RWPE2 (cell line): Measurements from ENCODE around the gene P2RY8.

Experiments
- ATAC-seq: fragments of 200-7000 bp; cut with Tn5 transposase; 3 replicates; pipeline ENCODE4 v1.9.1; 2021; ENCODE audit warnings: low read depth
- DNase-seq: peaks from one replicate; pipeline ENCODE4 v3.0.0-alpha.2; 2020; ENCODE audit warnings: low spot score
- H3K27ac ChIP-seq: fragments of 450-650 bp; 2 replicates; pipeline ENCODE4 v1.5.1; 2017; ENCODE audit warnings: mild to moderate bottlenecking; ENCODE audit not compliant: poor library complexity, severe bottlenecking
- H3K27me3 ChIP-seq: fragments of 250-450 bp; sonication (Bioruptor Pico); 2 replicates; pipeline ENCODE4 v1.5.1; 2021; ENCODE audit warnings: mild to moderate bottlenecking, moderate library complexity; ENCODE audit not compliant: insufficient read depth, poor library complexity, severe bottlenecking
- H3K36me3 ChIP-seq: fragments of 250-450 bp; sonication (Bioruptor Pico); 2 replicates; pipeline ENCODE4 v1.5.1; 2020; ENCODE audit warnings: low read depth, mild to moderate bottlenecking, moderate library complexity
- H3K4me1 ChIP-seq: fragments of 250-450 bp; sonication (Bioruptor Pico); 2 replicates; pipeline ENCODE4 v1.5.1; 2021; ENCODE audit warnings: mild to moderate bottlenecking, moderate library complexity; ENCODE audit not compliant: insufficient read depth, poor library complexity, severe bottlenecking
- H3K4me3 ChIP-seq: fragments of 250-450 bp; sonication (Bioruptor Pico); 2 replicates; pipeline ENCODE4 v1.5.1; 2021; ENCODE audit warnings: mild to moderate bottlenecking, moderate library complexity; ENCODE audit not compliant: severe bottlenecking
- H3K9me3 ChIP-seq: fragments of 250-450 bp; sonication (Bioruptor Pico); 2 replicates; pipeline ENCODE4 v1.5.1; 2021; ENCODE audit warnings: mild to moderate bottlenecking, moderate library complexity; ENCODE audit not compliant: severe bottlenecking
- TF ChIP-seq, protein P1 (sequence below): fragments of 450-650 bp; IDR thresholded peaks from one replicate; pipeline ENCODE4 v1.5.1; 2017; ENCODE audit warnings: mild to moderate bottlenecking, moderate library complexity; ENCODE audit not compliant: poor library complexity, severe bottlenecking

Gene P2RY8

GRCh38 chrX:1418901-1419544, 118.0 kb downstream of the P2RY8 start:
- Histone ChIP-seq H3K4me3 (no peak overlapping the region), H3K36me3 (peaks cover 33% of the 10 kb centered on the region), H3K27me3 (no peaks in the 10 kb centered on the region), H3K27ac (no peak overlapping the region), H3K4me1 (no peaks in the 10 kb centered on the region), H3K9me3 (peaks cover 10% of the 10 kb centered on the region)
- no peak for DNase-seq
- TF ChIP-seq, protein P1, sequence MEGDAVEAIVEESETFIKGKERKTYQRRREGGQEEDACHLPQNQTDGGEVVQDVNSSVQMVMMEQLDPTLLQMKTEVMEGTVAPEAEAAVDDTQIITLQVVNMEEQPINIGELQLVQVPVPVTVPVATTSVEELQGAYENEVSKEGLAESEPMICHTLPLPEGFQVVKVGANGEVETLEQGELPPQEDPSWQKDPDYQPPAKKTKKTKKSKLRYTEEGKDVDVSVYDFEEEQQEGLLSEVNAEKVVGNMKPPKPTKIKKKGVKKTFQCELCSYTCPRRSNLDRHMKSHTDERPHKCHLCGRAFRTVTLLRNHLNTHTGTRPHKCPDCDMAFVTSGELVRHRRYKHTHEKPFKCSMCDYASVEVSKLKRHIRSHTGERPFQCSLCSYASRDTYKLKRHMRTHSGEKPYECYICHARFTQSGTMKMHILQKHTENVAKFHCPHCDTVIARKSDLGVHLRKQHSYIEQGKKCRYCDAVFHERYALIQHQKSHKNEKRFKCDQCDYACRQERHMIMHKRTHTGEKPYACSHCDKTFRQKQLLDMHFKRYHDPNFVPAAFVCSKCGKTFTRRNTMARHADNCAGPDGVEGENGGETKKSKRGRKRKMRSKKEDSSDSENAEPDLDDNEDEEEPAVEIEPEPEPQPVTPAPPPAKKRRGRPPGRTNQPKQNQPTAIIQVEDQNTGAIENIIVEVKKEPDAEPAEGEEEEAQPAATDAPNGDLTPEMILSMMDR = no peak
- ATAC-seq = no peak; the same call in 2 of the 3 replicates

DNA sequence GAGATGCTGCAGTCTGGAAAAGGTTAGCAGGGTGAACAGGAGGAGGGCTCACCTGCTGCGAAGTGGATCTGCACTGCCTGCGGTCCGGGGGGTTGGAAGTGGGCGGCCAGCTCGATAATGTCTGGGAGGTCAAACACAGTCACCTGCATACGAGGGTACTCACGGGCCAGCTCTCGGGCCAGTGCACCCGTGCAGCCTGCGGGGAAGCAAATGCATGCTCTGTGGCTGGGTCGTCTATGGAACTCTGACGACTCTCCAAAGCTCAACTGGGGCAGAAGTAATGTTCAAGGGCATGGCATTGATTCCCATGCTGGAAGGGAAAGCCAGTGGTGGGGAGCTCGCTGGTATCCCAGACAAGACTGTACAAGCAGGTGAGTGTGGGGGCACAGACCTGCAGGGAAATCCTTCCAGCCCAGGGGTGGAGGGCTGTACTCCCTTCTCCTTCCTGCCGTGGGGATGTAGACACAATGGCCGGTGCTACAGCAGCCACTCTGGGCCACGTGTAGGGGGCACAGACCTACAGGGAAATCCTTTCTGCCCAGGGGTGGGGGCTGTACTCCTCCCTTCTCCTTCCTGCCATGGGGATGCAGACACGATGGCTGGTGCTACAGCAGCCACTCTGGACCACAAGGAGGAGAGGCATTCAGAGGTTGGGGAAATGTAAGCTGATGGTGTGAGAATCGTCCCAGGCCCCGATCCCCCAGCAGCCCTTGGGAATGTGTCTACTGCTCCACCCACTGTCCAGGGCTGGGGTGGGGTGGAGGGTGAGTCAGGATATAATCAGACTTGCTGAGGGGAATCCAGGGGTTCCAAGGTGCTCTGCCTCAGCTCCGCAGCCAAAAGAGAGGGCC, 118.8 kb downstream of the P2RY8 start:
- Histone ChIP-seq H3K27me3 (no peaks in the 10 kb centered on the region), H3K4me1 (no peaks in the 10 kb centered on the region), H3K36me3 (peaks cover 33% of the 10 kb centered on the region), H3K9me3 (peaks cover 8% of the 10 kb centered on the region), H3K27ac (no peak overlapping the region), H3K4me3 (no peak overlapping the region)
- ATAC-seq (no peak), DNase-seq (no peak)
- TF ChIP-seq, protein P1 = no peak

GRCh38 chrX:1416965-1417760, 119.8 kb downstream of the P2RY8 start:
- no peak for ATAC-seq
- DNase-seq = no peak
- TF ChIP-seq, protein P1 = no peak
- H3K4me1 ChIP-seq = no peaks in the 10 kb centered on the region
- no peak overlapping the region for H3K4me3 ChIP-seq
- H3K27ac ChIP-seq = no peak overlapping the region
- no peaks in the 10 kb centered on the region for H3K27me3 ChIP-seq
- peaks cover under 1% of the 10 kb centered on the region for H3K9me3 ChIP-seq
- peaks cover 31% of the 10 kb centered on the region for H3K36me3 ChIP-seq

DNA sequence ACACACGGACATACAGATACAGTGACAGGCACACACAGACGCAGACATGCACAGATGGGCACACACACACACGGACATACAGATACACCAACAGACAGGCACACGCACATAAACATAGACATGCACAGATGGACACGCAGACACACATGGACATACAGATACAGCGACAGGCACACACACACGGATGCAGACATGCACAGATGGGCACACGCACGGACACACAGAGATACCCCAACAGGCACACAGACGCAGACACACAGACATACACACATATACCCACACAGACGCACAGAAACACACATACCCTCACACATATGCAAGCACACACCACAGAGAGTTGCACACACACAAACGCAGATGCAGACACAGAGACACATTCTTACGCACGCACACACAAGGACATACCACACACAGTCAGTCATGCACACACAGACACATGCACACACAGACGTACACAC, 120.6 kb downstream of the P2RY8 start:
- no peak for DNase-seq
- no peaks in the 10 kb centered on the region for H3K4me1 ChIP-seq
- H3K9me3 ChIP-seq = no peaks in the 10 kb centered on the region
- peaks cover 28% of the 10 kb centered on the region for H3K36me3 ChIP-seq
- H3K4me3 ChIP-seq = no peak overlapping the region
- no peak overlapping the region for H3K27ac ChIP-seq
- H3K27me3 ChIP-seq = no peaks in the 10 kb centered on the region
- ATAC-seq = no peak
- TF ChIP-seq, protein P1 = no peak
